Activated CD4-positive, CD25-positive, alpha-beta regulatory T cell treated with anti-CD3 and anti-CD28 coated beads, Interleukin-2, amount 50 U/mL, for 24 hours (primary cell): Measurements from ENCODE around the gene MOB3B.

ENCODE experiments used
- ATAC-seq, 2 donors: fragments of 150-1000 bp; cut with Tn5 transposase; one replicate each; pipeline ENCODE4 v1.10.0; 2021; ENCODE audit warnings: mild to moderate bottlenecking in 1 of 2, moderate library complexity in 1 of 2

MOB3B gene

GRCh38 chr9:27529316-27530278 lies at the start of gene MOB3B:
MOB3B (minus strand) TSS chr9:27529814; CDS start chr9:27455550, 74,264 bp downstream.
- peak; percentile 90 to 93 for ATAC-seq

- ATAC-seq = peak; percentile 81 to 82
Measured at GRCh38 chr9:27573634-27574590, 44.3 kb upstream of the MOB3B start.

- ATAC-seq = peak; percentile 71 to 74
Measured at GRCh38 chr9:27572918-27573633, 43.5 kb upstream of the MOB3B start, which contains the start of gene C9orf72. C9orf72 (minus strand) TSS chr9:27573481; CDS start chr9:27567120, 6,361 bp downstream.

GRCh38 chr9:27572566-27572917 lies 42.9 kb upstream of the MOB3B start:
- ATAC-seq = peak; percentile 61 to 65

- no peak for ATAC-seq
Measured at GRCh38 chr9:27572061-27572460, 42.4 kb upstream of the MOB3B start.

- ATAC-seq = no peak
Measured at GRCh38 chr9:27571011-27571410, 41.4 kb upstream of the MOB3B start.

- no peak for ATAC-seq
Measured at GRCh38 chr9:27569406-27569805, 39.8 kb upstream of the MOB3B start.

GRCh38 chr9:27566118-27566517 lies 36.5 kb upstream of the MOB3B start:
- ATAC-seq = no peak

GRCh38 chr9:27565696-27566095 lies 36.1 kb upstream of the MOB3B start:
- no peak for ATAC-seq

GRCh38 chr9:27564670-27565069 lies 35.1 kb upstream of the MOB3B start:
- ATAC-seq = no peak

GRCh38 chr9:27563738-27564430 lies 34.3 kb upstream of the MOB3B start:
- ATAC-seq = no peak

- ATAC-seq = no peak
Measured at GRCh38 chr9:27561685-27562084, 32.1 kb upstream of the MOB3B start.

- no peak for ATAC-seq
Measured at GRCh38 chr9:27560457-27560856, 30.8 kb upstream of the MOB3B start.

GRCh38 chr9:27558307-27558706 lies 28.7 kb upstream of the MOB3B start:
- no peak for ATAC-seq

- ATAC-seq = no peak
Measured at GRCh38 chr9:27556470-27556869, 26.9 kb upstream of the MOB3B start.

GRCh38 chr9:27554712-27555111 lies 25.1 kb upstream of the MOB3B start:
- no peak for ATAC-seq

- ATAC-seq = no peak
Measured at GRCh38 chr9:27549196-27549755, 19.7 kb upstream of the MOB3B start.

GRCh38 chr9:27548055-27548741 lies 18.6 kb upstream of the MOB3B start:
- no peak for ATAC-seq

- no peak for ATAC-seq
Measured at GRCh38 chr9:27545471-27545870, 15.9 kb upstream of the MOB3B start.

GRCh38 chr9:27542508-27542907 lies 12.9 kb upstream of the MOB3B start:
- no peak for ATAC-seq

GRCh38 chr9:27541740-27542139 lies 12.1 kb upstream of the MOB3B start:
- ATAC-seq = no peak
